ENCODE results near the gene HECW1. TPM values are rescaled to one million over a fixed set of nuclear protein-coding genes. Genes with fewer than 3 reads are reported as not detected.

The HECW1 gene
- polyA plus RNA-seq, 1 donor (not counting 4 experiments of a cell fraction or from before 2014, with no cell fraction given): not detected

- Histone ChIP-seq H3K27ac (ENCODE audit: control insufficient read depth, insufficient read depth, low read length) (no peak overlapping the region), H3K4me1 (ENCODE audit: control insufficient read depth, extremely low read depth, insufficient read depth, low read length) (no peaks in the 10 kb centered on the region), H3K4me3 (ENCODE audit: control insufficient read depth in 2 of 3, extremely low read depth in 1 of 3, insufficient read depth in 2 of 3, low read depth in 1 of 3, low read length in 3 of 3) (no peak overlapping the region), H3K27me3 (ENCODE audit: control insufficient read depth, extremely low read depth, insufficient read depth, low read length) (no peaks in the 10 kb centered on the region), H3K9me3 (ENCODE audit: control insufficient read depth, low read depth, low read length) (no peaks in the 10 kb centered on the region), H2AFZ (ENCODE audit: control insufficient read depth, low read length) (no peak overlapping the region), H3K79me2 (ENCODE audit: control insufficient read depth, insufficient read depth, low read length) (no peaks in the 10 kb centered on the region), H3K9me1 (ENCODE audit: control insufficient read depth, extremely low read depth, insufficient read depth, low read length) (no peaks in the 10 kb centered on the region), H3K36me3 (ENCODE audit: control insufficient read depth in 2 of 2, extremely low read depth in 1 of 2, insufficient read depth in 2 of 2, low read length in 2 of 2) (no peaks in the 10 kb centered on the region), H4K20me1 (ENCODE audit: control insufficient read depth, extremely low read depth, insufficient read depth, low read length) (no peaks in the 10 kb centered on the region), H3K9ac (ENCODE audit: control insufficient read depth, extremely low read depth, insufficient read depth, low read length) (no peak overlapping the region), H3K4me2 (ENCODE audit: control insufficient read depth, extremely low read depth, insufficient read depth, low read depth, low read length) (no peak overlapping the region)
- TF ChIP-seq CTCF (optimal IDR thresholded peaks at IDR 0.05 in 1 of 3, IDR thresholded peaks at IDR 0.05 in 1 of 3, conservative IDR thresholded peaks at IDR 0.05 in 1 of 3; ENCODE audit: extremely low read depth in 1 of 3, insufficient read depth in 2 of 3, low read length in 3 of 3): no peak
- TF ChIP-seq EZH2 (IDR thresholded peaks at IDR 0.05; ENCODE audit: low read length): no peak
- DNase-seq (ENCODE audit: low read depth, low spot score) (no peak), FAIRE-seq (no peak)
- dilution Hi-C loops (cut with MboI; ENCODE audit: extremely low pct_ligation_motif_present, low sequenced_read_pairs): no loop called here
Observed at GRCh38 chr7:43546231-43546630, 433.8 kb downstream of the HECW1 start.

- H3K79me2 ChIP-seq (ENCODE audit: control insufficient read depth, insufficient read depth, low read length): no peaks in the 10 kb centered on the region
- FAIRE-seq: no peak
- no peaks in the 10 kb centered on the region for H3K27me3 ChIP-seq (ENCODE audit: control insufficient read depth, extremely low read depth, insufficient read depth, low read length)
- TF ChIP-seq EZH2 (IDR thresholded peaks at IDR 0.05; ENCODE audit: low read length) (no peak), CTCF (optimal IDR thresholded peaks at IDR 0.05 in 1 of 3, IDR thresholded peaks at IDR 0.05 in 1 of 3, conservative IDR thresholded peaks at IDR 0.05 in 1 of 3; ENCODE audit: extremely low read depth in 1 of 3, insufficient read depth in 2 of 3, low read length in 3 of 3) (no peak)
- no peak overlapping the region for H3K4me2 ChIP-seq (ENCODE audit: control insufficient read depth, extremely low read depth, insufficient read depth, low read depth, low read length)
- no peaks in the 10 kb centered on the region for H3K9me1 ChIP-seq (ENCODE audit: control insufficient read depth, extremely low read depth, insufficient read depth, low read length)
- H3K4me3 ChIP-seq (ENCODE audit: control insufficient read depth in 2 of 3, extremely low read depth in 1 of 3, insufficient read depth in 2 of 3, low read depth in 1 of 3, low read length in 3 of 3): no peak overlapping the region
- no peak overlapping the region for H2AFZ ChIP-seq (ENCODE audit: control insufficient read depth, low read length)
- H3K9ac ChIP-seq (ENCODE audit: control insufficient read depth, extremely low read depth, insufficient read depth, low read length): no peak overlapping the region
- no peaks in the 10 kb centered on the region for H3K9me3 ChIP-seq (ENCODE audit: control insufficient read depth, low read depth, low read length)
- DNase-seq (ENCODE audit: low read depth, low spot score): no peak
- no peaks in the 10 kb centered on the region for H3K36me3 ChIP-seq (ENCODE audit: control insufficient read depth in 2 of 2, extremely low read depth in 1 of 2, insufficient read depth in 2 of 2, low read length in 2 of 2)
- H4K20me1 ChIP-seq (ENCODE audit: control insufficient read depth, extremely low read depth, insufficient read depth, low read length): no peaks in the 10 kb centered on the region
- dilution Hi-C loops (cut with MboI; ENCODE audit: extremely low pct_ligation_motif_present, low sequenced_read_pairs): no loop called here
- no peak overlapping the region for H3K27ac ChIP-seq (ENCODE audit: control insufficient read depth, insufficient read depth, low read length)
- peaks cover 8% of the 10 kb centered on the region for H3K4me1 ChIP-seq (ENCODE audit: control insufficient read depth, extremely low read depth, insufficient read depth, low read length)
Observed at GRCh38 chr7:43550427-43550826, 438.0 kb downstream of the HECW1 start.

All from keratinocyte (primary cell).